H1 (cell line): ENCODE results near the gene LAMTOR5. TPM values are rescaled to one million over a fixed set of nuclear protein-coding genes. Genes with fewer than 3 reads are reported as not detected.

Source experiments
- ATF3 ChIP-seq: IDR thresholded peaks from 2 replicates; pipeline ENCODE4 v1.6.1; 2011; ENCODE audit warnings: low read depth, mild to moderate bottlenecking, low read length; ENCODE audit not compliant: insufficient read depth
- KDM5A ChIP-seq: fragments of 200-600 bp; IDR thresholded peaks from 2 replicates; pipeline ENCODE4 v1.7.1; 2012; ENCODE audit warnings: mild to moderate bottlenecking, low read length, inconsistent platforms, mixed read lengths
- polyA plus RNA-seq, 7 experiments: library from polyadenylated mRNA; depleted of rRNA in 3 of 7; stranded (reverse) in 5 of 7; unstranded in 2 of 7; fragments of >200 nt in 5 of 7; fragments of 200-250 nt in 2 of 7; gene quantifications; 1 replicate in 5 of 7; 2 replicates in 1 of 7; 4 replicates in 1 of 7; pipeline versions ENCODE4 v1.2.1 to v1.2.3, GENCODE V29; 2011 to 2013; ENCODE audit warnings: missing spikeins in 2 of 7, mixed read lengths in 2 of 7
- total RNA-seq: library from RNA; stranded (reverse); fragmentation: NEBNext Ultra II Directional; extraction: Animal tissue kit (Norgen Biotek cat#: 25700); gene quantifications from 2 replicates; pipeline ENCODE4 v1.2.1, GENCODE V29; 2021

The LAMTOR5 gene
- total and polyA plus RNA-seq, 2 of the 8 experiments (the other 6 are each of a cell fraction or from before 2014, with no cell fraction given), result 84.4 to 297 TPM

GRCh38 chr1:110449661-110450651 lies 42.5 kb upstream of the LAMTOR5 start (continued):
- no peak for TF ChIP-seq ATF3
- no peak for TF ChIP-seq KDM5A
